Fibroblast of skin of left biceps (primary cell): ENCODE results near the gene BCL11A.

ENCODE experiments used
- DNase-seq, 2 experiments: peaks; one replicate each; pipeline ENCODE4 v3.0.0-alpha.2; 2013; ENCODE audit warnings: low read depth in 2 of 2

BCL11A gene

DNA sequence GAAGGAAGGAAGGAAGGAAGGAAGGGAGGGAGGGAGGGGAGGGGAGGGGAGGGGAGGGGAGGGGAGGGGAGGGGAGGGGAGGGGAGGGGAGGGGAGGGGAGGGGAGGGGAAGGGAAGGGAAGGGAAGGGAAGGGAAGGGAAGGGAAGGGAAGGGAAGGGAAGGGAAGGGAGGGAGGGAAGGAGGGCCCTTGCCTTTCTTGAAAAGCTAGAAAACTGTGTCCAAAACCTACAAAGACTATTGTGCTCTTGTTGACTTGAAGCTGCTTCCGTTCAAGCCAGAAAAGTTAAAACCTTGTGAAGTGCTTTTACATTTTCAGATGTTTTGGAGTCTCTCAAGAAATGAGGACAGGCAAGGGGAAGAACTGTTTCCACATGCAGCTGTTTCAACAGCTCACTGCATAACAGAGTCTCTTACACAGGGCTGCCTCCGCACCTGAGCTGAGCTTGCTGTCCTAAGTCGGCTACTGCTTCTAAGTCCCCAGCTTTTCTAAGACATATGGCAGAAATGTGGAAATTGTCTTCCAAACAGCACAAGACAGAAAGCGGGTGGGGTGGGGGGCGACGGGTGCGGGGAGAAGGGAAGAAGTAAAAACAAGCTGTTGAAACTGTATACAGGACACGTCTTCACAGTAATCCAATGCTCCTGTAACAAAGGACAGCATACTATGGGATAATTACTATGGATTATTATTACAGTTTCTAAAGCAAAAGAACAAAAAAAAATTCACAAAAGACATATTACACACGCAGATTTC is 46.1 kb downstream of the BCL11A start:
- DNase-seq: no peak

DNA sequence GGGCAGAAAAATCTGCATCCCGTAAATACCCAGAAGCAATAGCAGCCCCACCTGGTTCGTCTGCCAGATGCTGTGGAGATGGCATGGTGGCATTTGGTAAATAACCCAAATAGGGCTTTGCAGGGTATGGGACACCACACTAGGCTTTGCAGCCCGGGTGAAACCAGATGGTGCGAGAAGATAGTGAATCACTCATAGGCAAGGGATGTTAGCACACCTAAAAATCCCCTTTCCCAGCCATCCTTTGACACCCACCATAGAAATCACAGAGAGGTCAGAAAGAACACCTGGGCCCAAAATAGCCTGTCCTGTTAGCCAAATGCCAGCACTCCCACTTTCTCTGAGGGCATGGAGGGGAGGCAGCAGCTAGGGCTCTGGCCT is 47.6 kb downstream of the BCL11A start:
- no peak for DNase-seq

DNA sequence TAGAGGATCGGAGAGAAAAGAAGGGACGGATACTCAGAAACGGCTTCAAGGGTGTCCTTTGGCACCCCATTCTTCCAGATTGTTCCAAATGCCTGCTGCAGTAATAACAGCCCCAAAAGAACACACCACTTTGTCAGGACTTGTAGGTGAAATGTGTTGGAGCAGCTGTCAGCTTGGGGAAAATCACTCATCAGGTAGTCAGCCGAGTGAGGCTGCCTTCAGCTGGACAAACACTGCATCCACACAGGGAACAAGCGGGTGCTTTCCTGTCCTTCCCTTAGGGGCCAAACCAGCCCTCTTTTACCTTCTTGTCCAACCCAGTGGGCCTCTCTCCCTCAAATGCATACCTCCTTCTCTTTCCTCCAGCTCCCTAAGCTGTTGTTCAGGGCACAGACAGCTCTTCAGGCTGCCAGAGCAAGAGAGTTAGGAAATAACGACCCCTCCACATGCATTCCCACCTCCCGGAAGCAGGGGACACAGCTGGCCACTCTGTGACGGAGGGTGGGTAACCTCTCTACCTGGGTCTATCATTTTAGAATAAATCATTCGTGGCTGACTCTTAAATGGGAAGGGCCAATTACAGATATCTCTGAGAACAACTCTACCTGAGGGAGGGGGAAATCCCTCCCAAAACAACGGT is 48.1 kb downstream of the BCL11A start:
- no peak for DNase-seq

DNA sequence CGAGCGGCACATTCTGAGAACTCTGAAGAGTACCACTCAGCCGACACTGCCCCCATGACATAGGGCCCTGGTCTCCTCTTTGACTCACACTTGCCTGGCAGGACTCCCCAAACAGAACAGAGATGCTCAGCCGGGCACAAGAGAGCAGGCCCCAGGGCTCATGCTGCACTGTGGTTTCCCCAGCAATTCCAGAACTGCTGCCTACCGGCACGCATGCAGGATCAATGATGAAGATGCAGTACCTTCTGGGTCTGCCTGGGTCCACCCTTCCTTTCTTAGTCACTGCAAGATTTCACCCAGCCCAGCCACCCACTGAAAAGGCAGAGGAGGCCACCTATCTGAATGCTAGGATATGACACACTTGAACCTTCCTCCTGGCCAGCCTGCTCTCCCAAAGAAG is 49.4 kb downstream of the BCL11A start:
- DNase-seq: no peak

- no peak for DNase-seq
These were observed 51.3 kb downstream of the BCL11A start for GRCh38 chr2:60502144-60502543.

DNA sequence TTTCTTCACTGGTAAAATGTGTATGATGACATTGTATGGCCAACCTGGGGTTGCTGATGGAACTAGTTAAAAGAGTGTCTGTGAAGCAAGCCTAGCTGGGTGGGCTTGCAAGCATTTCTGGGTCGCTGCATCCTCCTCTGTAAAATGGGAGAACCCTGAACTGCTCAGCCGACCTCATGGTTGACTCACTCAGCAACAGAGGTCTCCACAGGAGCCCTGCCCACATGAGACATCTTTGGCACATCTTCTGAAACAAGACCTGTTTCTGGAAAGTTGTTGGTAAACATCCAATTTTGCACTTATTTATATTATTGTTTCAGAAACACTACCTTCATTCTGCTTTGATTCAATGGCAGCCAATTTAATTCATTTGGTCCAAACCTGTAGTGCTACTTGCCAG is 52.6 kb downstream of the BCL11A start:
- no peak for DNase-seq

DNA sequence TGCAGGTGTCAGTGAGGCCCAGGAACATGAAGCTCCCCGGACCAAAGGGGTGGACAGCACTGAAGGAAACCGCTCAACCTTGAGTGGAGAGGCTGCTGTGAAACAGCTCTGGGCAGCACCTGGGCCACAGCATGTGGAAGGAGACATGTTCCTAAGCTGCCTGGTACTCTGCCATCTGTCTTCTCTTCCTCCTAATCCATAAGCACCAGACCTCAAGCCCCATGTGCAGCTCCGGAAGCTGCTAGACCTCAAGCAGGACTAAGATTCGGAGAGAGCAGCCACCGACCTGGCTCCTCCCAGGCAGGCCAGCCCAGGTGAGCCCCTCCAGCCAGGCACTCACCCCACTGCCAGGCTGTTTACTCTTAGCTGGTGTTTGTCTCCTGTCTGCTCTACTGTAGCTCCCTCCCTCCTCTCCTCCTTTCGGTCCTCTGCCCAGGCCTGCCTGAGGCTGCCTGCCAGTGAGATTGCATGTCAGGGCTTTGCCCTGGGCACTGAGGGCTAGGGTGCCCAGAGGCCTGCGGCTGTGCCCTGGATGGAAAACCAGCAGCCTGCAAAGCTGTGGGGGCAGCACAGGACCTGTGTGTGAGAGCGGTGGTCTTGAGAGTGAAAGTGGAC is 53.7 kb downstream of the BCL11A start:
- no peak for DNase-seq

GRCh38 chr2:60498816-60499429 is 54.5 kb downstream of the BCL11A start:
- no peak for DNase-seq

DNA sequence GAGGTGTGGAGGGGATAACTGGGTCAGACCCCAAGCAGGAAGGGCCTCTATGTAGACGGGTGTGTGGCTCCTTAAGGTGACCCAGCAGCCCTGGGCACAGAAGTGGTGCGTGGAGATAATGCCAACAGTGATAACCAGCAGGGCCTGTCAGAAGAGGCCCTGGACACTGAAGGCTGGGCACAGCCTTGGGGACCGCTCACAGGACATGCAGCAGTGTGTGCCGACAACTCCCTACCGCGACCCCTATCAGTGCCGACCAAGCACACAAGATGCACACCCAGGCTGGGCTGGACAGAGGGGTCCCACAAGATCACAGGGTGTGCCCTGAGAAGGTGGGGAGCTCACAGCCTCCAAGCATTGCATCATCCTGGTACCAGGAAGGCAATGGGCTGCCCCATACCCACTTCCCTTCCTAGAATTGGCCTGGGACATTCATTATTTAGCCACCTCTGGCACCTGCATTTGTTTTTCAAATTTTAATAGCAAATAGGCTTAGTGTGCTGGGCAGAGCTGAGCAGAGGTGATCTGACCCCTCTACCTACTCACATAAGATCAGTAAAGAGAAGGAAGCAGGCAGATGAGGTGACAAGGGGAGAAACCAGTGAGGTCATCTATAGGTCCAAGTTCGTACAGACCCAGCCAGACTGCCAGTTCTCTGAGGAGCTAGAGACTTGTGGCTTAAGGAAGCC is 55.2 kb downstream of the BCL11A start:
- DNase-seq: no peak

DNA sequence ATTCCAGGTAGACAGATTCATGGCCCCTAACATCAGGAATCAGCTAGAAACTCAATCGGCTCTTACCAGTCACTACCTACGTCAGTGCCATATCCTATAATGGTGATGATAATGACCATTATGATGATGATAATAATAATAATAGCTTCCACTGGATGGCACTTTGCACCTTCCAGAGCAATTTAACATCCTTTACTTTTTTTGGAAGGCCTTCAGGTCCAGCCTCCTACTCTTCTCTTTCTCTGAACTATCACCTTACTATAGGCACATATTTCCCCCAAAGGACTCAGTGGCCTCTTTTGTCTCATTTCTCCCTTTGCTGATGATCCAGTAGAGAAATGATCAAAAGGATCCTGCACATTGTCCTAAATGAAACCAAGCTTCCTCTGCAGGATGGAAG is 56.0 kb downstream of the BCL11A start:
- DNase-seq: no peak

DNA sequence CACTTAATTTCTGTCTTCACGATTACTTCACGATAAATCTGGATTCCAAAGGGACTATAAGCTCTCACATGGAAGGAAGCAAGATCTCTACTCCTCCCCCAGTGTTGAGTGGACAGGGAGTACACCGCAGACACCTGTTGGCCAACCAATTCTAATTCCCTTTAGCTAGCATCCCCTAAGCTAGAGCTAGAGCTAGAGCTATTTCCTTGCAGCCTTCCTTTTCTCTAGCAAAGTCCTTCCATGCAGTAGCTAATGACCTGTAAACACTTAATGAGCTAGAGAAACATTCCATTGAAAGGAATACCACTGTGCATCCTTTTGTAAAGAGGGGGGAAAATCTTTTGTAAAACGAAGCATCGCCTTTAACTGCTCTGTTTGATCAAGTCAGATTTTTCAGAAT is 56.5 kb downstream of the BCL11A start:
- DNase-seq: no peak

GRCh38 chr2:60496475-60496874 is 57.0 kb downstream of the BCL11A start:
- no peak for DNase-seq

- DNase-seq: no peak
These were observed 58.3 kb downstream of the BCL11A start for GRCh38 chr2:60495041-60495625.

- DNase-seq: no peak
These were observed 59.6 kb downstream of the BCL11A start for GRCh38 chr2:60493804-60494387.

GRCh38 chr2:60492548-60492947 is 60.9 kb downstream of the BCL11A start:
- no peak for DNase-seq

GRCh38 chr2:60490848-60491247 is 62.6 kb downstream of the BCL11A start:
- DNase-seq: no peak

DNA sequence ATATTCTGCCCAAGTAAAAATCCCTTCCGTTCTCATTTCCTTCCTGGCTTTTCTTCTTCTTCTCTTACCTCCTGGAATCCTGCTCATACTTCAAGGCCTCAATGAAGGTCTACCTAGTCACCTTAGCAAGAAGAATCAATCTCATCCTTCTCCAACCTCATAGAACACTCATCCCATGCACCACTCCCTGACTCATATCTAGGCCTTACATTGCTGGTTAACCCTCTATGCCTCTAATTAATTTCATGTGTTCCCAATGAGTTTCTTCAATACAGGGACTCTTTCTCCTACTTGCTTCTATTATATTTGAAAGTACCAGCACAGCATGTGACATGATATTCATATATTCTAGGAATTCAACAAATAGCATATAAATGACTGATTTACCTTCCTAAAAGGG is 63.0 kb downstream of the BCL11A start:
- DNase-seq: peak in 1 of 2 experiments; percentile 40

DNA sequence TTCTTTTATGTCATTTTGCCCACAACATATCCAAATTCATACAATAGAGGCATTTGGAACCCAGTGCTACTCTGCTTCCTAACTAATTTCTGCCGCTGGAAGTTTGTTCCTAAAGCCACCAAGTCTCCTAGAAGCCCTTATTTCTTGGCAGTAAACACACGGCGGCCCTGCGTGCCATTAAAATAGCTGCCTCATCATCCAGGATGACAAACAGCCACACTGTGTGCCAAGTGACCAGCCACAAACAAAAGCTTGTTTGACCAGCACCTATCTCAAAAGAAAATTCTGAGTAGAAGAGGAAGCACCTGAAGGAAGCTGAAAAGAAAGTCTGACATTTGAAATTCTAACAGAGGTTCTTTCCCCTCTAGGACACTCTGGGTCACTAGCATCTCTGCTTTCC is 64.2 kb downstream of the BCL11A start:
- no peak for DNase-seq

DNA sequence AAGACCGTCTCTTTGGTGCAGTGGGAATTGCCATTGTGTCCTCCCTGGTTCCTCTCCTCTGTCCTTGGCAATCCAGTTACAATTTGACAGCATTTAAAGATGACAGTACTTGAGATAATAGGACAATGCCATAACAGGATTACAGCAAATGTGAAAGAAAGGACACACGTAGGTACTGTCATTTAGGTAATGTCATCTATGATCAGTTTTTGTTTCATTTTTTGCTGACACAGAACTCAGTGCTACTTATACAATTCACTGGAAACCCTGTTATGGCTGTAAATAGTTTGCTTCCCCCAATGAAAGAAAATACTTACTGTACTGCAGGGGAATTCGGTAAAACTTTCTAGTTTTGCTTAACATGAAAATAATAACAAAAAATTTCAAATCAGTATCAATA is 65.2 kb downstream of the BCL11A start:
- DNase-seq: no peak

- DNase-seq: no peak
These were observed 66.3 kb downstream of the BCL11A start for GRCh38 chr2:60487174-60487573.

- DNase-seq: no peak
These were observed 66.9 kb downstream of the BCL11A start for GRCh38 chr2:60486551-60486950.
